ENCODE data around the gene C3. TPM values are rescaled to one million over a fixed set of nuclear protein-coding genes. Genes with fewer than 3 reads are reported as not detected.
"Not testable (repeated sequence)": the region's sequence is repeated elsewhere in the genome, so short reads cannot be mapped to it uniquely, and the experiment has no call there.

C3 gene
- total and polyA plus RNA-seq, 2 experiments from 2014 or later, result 5.1 to 17.7 TPM

DNA sequence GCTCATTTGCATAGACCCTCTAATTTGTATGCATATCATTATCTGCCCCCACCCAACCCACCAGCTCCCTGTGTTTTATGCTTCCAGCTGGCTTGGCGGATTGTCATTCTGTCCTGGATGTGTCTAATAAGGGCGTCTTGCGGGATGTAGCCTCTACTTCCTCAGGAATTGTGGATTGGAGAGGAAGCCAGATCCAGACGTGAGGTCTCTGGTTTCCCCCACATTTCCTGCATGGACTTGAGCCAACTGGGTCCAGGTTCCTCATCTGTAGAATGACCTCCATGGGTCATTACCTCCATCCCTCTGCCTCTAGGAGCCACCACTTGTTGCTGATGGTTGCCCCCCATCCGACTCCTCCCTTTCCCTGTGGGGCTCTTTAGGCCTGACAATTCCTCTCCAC lies 57.7 kb downstream of the C3 start:
- TF ChIP-seq EZH2phosphoT487 (IDR thresholded peaks at IDR 0.05; ENCODE audit: unreplicated experiment) (no peak), JUNB (IDR thresholded peaks at IDR 0.05; ENCODE audit: unreplicated experiment) (no peak)
- TF ChIP-seq, protein P1, sequence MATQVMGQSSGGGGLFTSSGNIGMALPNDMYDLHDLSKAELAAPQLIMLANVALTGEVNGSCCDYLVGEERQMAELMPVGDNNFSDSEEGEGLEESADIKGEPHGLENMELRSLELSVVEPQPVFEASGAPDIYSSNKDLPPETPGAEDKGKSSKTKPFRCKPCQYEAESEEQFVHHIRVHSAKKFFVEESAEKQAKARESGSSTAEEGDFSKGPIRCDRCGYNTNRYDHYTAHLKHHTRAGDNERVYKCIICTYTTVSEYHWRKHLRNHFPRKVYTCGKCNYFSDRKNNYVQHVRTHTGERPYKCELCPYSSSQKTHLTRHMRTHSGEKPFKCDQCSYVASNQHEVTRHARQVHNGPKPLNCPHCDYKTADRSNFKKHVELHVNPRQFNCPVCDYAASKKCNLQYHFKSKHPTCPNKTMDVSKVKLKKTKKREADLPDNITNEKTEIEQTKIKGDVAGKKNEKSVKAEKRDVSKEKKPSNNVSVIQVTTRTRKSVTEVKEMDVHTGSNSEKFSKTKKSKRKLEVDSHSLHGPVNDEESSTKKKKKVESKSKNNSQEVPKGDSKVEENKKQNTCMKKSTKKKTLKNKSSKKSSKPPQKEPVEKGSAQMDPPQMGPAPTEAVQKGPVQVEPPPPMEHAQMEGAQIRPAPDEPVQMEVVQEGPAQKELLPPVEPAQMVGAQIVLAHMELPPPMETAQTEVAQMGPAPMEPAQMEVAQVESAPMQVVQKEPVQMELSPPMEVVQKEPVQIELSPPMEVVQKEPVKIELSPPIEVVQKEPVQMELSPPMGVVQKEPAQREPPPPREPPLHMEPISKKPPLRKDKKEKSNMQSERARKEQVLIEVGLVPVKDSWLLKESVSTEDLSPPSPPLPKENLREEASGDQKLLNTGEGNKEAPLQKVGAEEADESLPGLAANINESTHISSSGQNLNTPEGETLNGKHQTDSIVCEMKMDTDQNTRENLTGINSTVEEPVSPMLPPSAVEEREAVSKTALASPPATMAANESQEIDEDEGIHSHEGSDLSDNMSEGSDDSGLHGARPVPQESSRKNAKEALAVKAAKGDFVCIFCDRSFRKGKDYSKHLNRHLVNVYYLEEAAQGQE (IDR thresholded peaks at IDR 0.05; ENCODE audit: unreplicated experiment), result no peak
- H4K20me1 ChIP-seq (replicated peaks; ENCODE audit: insufficient read depth), result no peaks in the 10 kb centered on the region
- no peak overlapping the region for H3K4me3 Mint-ChIP-seq
- H3K9me2 ChIP-seq (ENCODE audit: insufficient read depth), result no peaks in the 10 kb centered on the region
- DNase-seq (ENCODE audit: low spot score), result no peak
- peaks cover 29% of the 10 kb centered on the region for H3K9me3 Mint-ChIP-seq
- H2AFZ ChIP-seq, result no peak overlapping the region
- H3K27ac ChIP-seq (ENCODE audit: low read depth), result no peak overlapping the region
- H3K4me1 ChIP-seq (ENCODE audit: insufficient read depth), result no peaks in the 10 kb centered on the region
- no peak overlapping the region for H3K27ac Mint-ChIP-seq
- no peaks in the 10 kb centered on the region for H3K79me2 ChIP-seq (replicated peaks; ENCODE audit: insufficient read depth)
- peaks cover 8% of the 10 kb centered on the region for H3K27me3 Mint-ChIP-seq (ENCODE audit: insufficient read depth, low read depth, poor library complexity)
- H3K4me3 ChIP-seq, result no peak overlapping the region
- ATAC-seq, result no peak
- no peaks in the 10 kb centered on the region for H3K36me3 ChIP-seq (ENCODE audit: insufficient read depth)
- no peak overlapping the region for H3K4me2 ChIP-seq
- H3K27me3 ChIP-seq (ENCODE audit: insufficient read depth), result no peaks in the 10 kb centered on the region
- peaks cover 36% of the 10 kb centered on the region for H3K36me3 Mint-ChIP-seq (ENCODE audit: low read depth)
- no peaks in the 10 kb centered on the region for H3K4me1 Mint-ChIP-seq
- no peaks in the 10 kb centered on the region for H3F3A ChIP-seq (replicated peaks; ENCODE audit: low read depth)

DNA sequence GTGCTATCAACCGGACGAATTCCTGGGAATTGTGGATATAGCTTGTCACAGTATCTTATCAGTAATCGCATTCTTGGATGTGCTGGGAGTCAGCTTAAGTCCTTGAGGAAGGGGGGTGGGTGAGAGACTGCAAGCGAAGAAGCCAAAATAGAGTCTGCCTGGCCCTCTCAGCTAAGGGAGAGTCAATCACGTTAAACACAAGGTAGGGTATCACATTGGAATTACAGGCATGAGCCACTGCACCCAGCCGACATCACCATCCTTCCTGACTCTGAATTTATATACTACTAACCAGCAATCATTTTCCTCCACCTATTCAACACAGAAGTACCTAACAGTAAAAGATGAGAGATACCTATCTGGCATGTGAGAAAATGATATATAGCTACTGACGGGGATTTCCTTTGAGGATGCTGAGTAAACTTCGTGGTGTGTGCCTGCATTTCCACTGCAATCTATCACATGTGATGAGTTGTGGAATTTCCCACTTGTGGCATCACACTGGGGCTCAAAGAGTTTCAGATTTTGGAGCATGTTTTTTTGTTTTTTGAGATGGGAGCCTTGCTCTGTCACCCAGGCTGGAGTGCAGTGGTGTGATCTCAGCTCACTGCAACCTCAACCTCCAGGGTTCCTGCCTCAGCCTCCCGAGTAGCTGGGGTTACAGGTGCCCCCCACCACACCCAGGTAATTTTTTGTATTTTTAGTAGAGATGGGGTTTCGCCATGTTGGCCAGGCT lies 58.8 kb downstream of the C3 start:
- not testable (repeated sequence) for ATAC-seq; H3K27me3 ChIP-seq (ENCODE audit: insufficient read depth); H3K36me3 ChIP-seq (ENCODE audit: insufficient read depth); H3K27ac ChIP-seq (ENCODE audit: low read depth); H3K4me3 ChIP-seq; H3K27me3 Mint-ChIP-seq (ENCODE audit: insufficient read depth, low read depth, poor library complexity); H4K20me1 ChIP-seq (replicated peaks; ENCODE audit: insufficient read depth); DNase-seq (ENCODE audit: low spot score); H2AFZ ChIP-seq; H3K9me2 ChIP-seq (ENCODE audit: insufficient read depth); H3F3A ChIP-seq (replicated peaks; ENCODE audit: low read depth); H3K4me1 ChIP-seq (ENCODE audit: insufficient read depth); H3K4me1 Mint-ChIP-seq; H3K27ac Mint-ChIP-seq; H3K79me2 ChIP-seq (replicated peaks; ENCODE audit: insufficient read depth); H3K4me3 Mint-ChIP-seq; H3K4me2 ChIP-seq
- peaks cover 42% of the 10 kb centered on the region for H3K36me3 Mint-ChIP-seq (ENCODE audit: low read depth)
- H3K9me3 Mint-ChIP-seq, result peaks cover 30% of the 10 kb centered on the region

DNA sequence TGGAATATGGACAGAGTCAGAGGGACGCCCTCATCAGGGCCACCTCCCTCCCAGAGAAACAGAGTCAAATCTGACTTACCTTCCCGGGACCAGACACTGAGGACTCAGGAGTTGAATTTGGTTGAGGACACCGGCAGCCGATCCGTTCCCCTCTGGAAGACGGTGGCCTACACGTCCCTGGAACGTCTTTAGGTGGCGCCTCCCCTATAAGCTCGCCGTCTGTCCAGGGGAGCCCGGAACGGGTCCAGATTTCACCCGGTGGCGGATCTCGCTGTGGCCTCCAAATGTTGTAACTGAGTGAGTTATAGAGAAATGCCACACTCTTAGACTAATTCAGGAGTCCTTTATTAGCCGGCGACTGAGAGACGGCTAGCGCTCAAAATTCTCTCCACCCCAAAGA lies 59.5 kb downstream of the C3 start:
- Histone ChIP-seq H3K27me3 (ENCODE audit: insufficient read depth) (no peaks in the 10 kb centered on the region), H2AFZ (peak overlapping the region; percentile 80; the same call in 1 of the 2 replicates), H3K27ac (ENCODE audit: low read depth) (no peak overlapping the region), H3K4me3 (no peak overlapping the region), H3K4me1 (ENCODE audit: insufficient read depth) (no peaks in the 10 kb centered on the region), H3K79me2 (replicated peaks; ENCODE audit: insufficient read depth) (no peaks in the 10 kb centered on the region), H3K9me2 (ENCODE audit: insufficient read depth) (no peaks in the 10 kb centered on the region), H4K20me1 (replicated peaks; ENCODE audit: insufficient read depth) (no peaks in the 10 kb centered on the region), H3K36me3 (ENCODE audit: insufficient read depth) (no peaks in the 10 kb centered on the region), H3K4me2 (no peak overlapping the region), H3F3A (replicated peaks; ENCODE audit: low read depth) (no peaks in the 10 kb centered on the region)
- Mint-ChIP-seq H3K27me3 (ENCODE audit: insufficient read depth, low read depth, poor library complexity) (peaks cover 8% of the 10 kb centered on the region), H3K27ac (no peak overlapping the region), H3K4me1 (no peaks in the 10 kb centered on the region), H3K4me3 (no peak overlapping the region), H3K36me3 (ENCODE audit: low read depth) (peaks cover 47% of the 10 kb centered on the region), H3K9me3 (peaks cover 38% of the 10 kb centered on the region)
- ATAC-seq (peak; percentile 62), DNase-seq (ENCODE audit: low spot score) (peak; percentile 42)
- no peak for TF ChIP-seq EZH2 (IDR thresholded peaks at IDR 0.05; ENCODE audit: low read depth, unreplicated experiment)
- TF ChIP-seq, protein P2, sequence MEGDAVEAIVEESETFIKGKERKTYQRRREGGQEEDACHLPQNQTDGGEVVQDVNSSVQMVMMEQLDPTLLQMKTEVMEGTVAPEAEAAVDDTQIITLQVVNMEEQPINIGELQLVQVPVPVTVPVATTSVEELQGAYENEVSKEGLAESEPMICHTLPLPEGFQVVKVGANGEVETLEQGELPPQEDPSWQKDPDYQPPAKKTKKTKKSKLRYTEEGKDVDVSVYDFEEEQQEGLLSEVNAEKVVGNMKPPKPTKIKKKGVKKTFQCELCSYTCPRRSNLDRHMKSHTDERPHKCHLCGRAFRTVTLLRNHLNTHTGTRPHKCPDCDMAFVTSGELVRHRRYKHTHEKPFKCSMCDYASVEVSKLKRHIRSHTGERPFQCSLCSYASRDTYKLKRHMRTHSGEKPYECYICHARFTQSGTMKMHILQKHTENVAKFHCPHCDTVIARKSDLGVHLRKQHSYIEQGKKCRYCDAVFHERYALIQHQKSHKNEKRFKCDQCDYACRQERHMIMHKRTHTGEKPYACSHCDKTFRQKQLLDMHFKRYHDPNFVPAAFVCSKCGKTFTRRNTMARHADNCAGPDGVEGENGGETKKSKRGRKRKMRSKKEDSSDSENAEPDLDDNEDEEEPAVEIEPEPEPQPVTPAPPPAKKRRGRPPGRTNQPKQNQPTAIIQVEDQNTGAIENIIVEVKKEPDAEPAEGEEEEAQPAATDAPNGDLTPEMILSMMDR (conservative IDR thresholded peaks at IDR 0.05; ENCODE audit: low read depth in 2 of 2), result peak; percentile 17 to 50; a peak in 3 of 4 replicates

DNA sequence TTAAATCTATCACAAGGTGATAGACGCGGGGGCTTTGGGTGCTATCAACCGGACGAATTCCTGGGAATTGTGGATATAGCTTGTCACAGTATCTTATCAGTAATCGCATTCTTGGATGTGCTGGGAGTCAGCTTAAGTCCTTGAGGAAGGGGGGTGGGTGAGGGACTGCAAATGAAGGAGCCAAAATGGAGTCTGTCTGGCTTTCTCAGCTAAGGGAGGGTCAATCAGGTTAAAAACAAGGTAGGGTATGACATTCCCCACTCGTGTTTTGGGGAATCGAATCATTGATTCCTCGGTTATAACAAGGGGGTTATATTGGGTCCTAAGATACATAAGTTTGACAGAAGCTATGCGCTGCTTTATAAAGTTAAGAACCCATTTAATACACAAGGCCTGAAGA lies 64.1 kb downstream of the C3 start:
- not testable (repeated sequence) for H4K20me1 ChIP-seq (replicated peaks; ENCODE audit: insufficient read depth); H3K36me3 ChIP-seq (ENCODE audit: insufficient read depth); H3K27me3 Mint-ChIP-seq (ENCODE audit: insufficient read depth, low read depth, poor library complexity); H3K79me2 ChIP-seq (replicated peaks; ENCODE audit: insufficient read depth); DNase-seq (ENCODE audit: low spot score); ATAC-seq; H3K4me2 ChIP-seq; H3K27ac ChIP-seq (ENCODE audit: low read depth); H3F3A ChIP-seq (replicated peaks; ENCODE audit: low read depth); H3K4me3 Mint-ChIP-seq; H3K4me1 ChIP-seq (ENCODE audit: insufficient read depth); H3K9me2 ChIP-seq (ENCODE audit: insufficient read depth); H2AFZ ChIP-seq; H3K27me3 ChIP-seq (ENCODE audit: insufficient read depth); H3K4me3 ChIP-seq; H3K4me1 Mint-ChIP-seq; H3K27ac Mint-ChIP-seq
- peaks cover 39% of the 10 kb centered on the region for H3K36me3 Mint-ChIP-seq (ENCODE audit: low read depth)
- peaks cover 78% of the 10 kb centered on the region for H3K9me3 Mint-ChIP-seq

All from GM23338 (cell line).